ENCODE measurements around the gene USP47.

USP47 gene

GRCh38 chr11:11988099-11988651, 146.4 kb downstream of the USP47 start:
- Mint-ChIP-seq H3K27me3 (ENCODE audit: low read depth, poor library complexity) (no peaks in the 10 kb centered on the region), H3K36me3 (ENCODE audit: low read depth) (no peaks in the 10 kb centered on the region), H3K4me3 (no peak overlapping the region), H3K27ac (peak overlapping the region; percentile 36), H3K9me3 (no peaks in the 10 kb centered on the region), H3K4me1 (peaks cover 12% of the 10 kb centered on the region)
- DNase-seq, result no peak
- TF ChIP-seq CTCF (IDR thresholded peaks at IDR 0.05), result no peak

- no peak for TF ChIP-seq CTCF (IDR thresholded peaks at IDR 0.05)
- DNase-seq, result no peak
- H3K4me1 Mint-ChIP-seq, result peaks cover 15% of the 10 kb centered on the region
- no peak overlapping the region for H3K4me3 Mint-ChIP-seq
- H3K36me3 Mint-ChIP-seq (ENCODE audit: low read depth), result no peaks in the 10 kb centered on the region
- H3K27ac Mint-ChIP-seq, result no peak overlapping the region
- H3K27me3 Mint-ChIP-seq (ENCODE audit: low read depth, poor library complexity), result no peaks in the 10 kb centered on the region
- H3K9me3 Mint-ChIP-seq, result no peaks in the 10 kb centered on the region
These were observed 147.0 kb downstream of the USP47 start for GRCh38 chr11:11988681-11989261.

- Mint-ChIP-seq H3K27me3 (ENCODE audit: low read depth, poor library complexity) (no peaks in the 10 kb centered on the region), H3K9me3 (no peaks in the 10 kb centered on the region)
- DNase-seq, result no peak
These were observed 148.3 kb downstream of the USP47 start for GRCh38 chr11:11989774-11990744.

GRCh38 chr11:11992257-11993212, 150.8 kb downstream of the USP47 start:
- H3K9me3 Mint-ChIP-seq, result no peaks in the 10 kb centered on the region
- no peak for DNase-seq
- no peak overlapping the region for H3K27ac Mint-ChIP-seq
- no peaks in the 10 kb centered on the region for H3K36me3 Mint-ChIP-seq (ENCODE audit: low read depth)
- no peak overlapping the region for H3K4me3 Mint-ChIP-seq
- H3K4me1 Mint-ChIP-seq, result peaks cover 22% of the 10 kb centered on the region
- H3K27me3 Mint-ChIP-seq (ENCODE audit: low read depth, poor library complexity), result peaks cover 6% of the 10 kb centered on the region
- TF ChIP-seq CTCF (IDR thresholded peaks at IDR 0.05), result no peak

More at GRCh38 chr11:11989774-11990744, 148.3 kb downstream of the USP47 start:
- no peak for TF ChIP-seq CTCF (IDR thresholded peaks at IDR 0.05)
- Mint-ChIP-seq H3K4me3 (no peak overlapping the region), H3K27ac (no peak overlapping the region), H3K36me3 (ENCODE audit: low read depth) (no peaks in the 10 kb centered on the region), H3K4me1 (peaks cover 18% of the 10 kb centered on the region)

- no peak for DNase-seq
- H3K4me1 Mint-ChIP-seq, result peaks cover 26% of the 10 kb centered on the region
- no peak overlapping the region for H3K4me3 Mint-ChIP-seq
- H3K36me3 Mint-ChIP-seq (ENCODE audit: low read depth), result no peaks in the 10 kb centered on the region
- H3K27ac Mint-ChIP-seq, result no peak overlapping the region
- no peaks in the 10 kb centered on the region for H3K9me3 Mint-ChIP-seq
- peaks cover 7% of the 10 kb centered on the region for H3K27me3 Mint-ChIP-seq (ENCODE audit: low read depth, poor library complexity)
- no peak for TF ChIP-seq CTCF (IDR thresholded peaks at IDR 0.05)
These were observed 152.1 kb downstream of the USP47 start for GRCh38 chr11:11993839-11994238.
